Stimulated activated CD4-positive, alpha-beta T cell treated with anti-CD3 and anti-CD28 coated beads, Interleukin-1b, Interleukin-23, amount 100 ng/mL, for 4 hours (primary cell): Measurements from ENCODE around the gene IL17RE.
"Not testable (repeated sequence)": the region's sequence is repeated elsewhere in the genome, so short reads cannot be mapped to it uniquely, and the experiment has no call there.

Source experiments
- DNase-seq, 2 donors: peaks; one replicate each; pipeline ENCODE4 v3.0.0-alpha.2; 2020; ENCODE audit warnings: low read depth in 2 of 2

Gene IL17RE

GRCh38 chr3:9934235-9934621 is 31.6 kb downstream of the IL17RE start:
- no peak for DNase-seq

DNA sequence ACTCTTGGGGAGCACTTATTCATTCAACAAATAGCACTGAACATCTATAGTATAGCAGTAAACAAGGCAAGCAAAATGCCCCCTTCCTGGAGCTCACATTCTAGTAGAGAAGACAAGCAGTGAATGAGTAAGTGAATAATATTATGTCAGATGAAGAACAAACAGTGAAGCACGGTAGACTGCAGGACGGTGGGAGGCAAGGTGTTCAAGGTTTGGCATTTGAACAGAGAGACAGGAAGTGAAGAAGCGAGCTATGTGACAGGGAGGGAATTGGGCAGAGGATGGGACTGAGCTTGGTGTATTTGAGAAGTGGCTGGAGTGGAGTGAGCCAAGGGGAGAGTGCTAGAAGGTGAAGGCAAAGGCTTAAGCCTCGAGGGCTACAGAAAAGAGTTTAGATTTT is 32.3 kb downstream of the IL17RE start:
- DNase-seq, result no peak

DNA sequence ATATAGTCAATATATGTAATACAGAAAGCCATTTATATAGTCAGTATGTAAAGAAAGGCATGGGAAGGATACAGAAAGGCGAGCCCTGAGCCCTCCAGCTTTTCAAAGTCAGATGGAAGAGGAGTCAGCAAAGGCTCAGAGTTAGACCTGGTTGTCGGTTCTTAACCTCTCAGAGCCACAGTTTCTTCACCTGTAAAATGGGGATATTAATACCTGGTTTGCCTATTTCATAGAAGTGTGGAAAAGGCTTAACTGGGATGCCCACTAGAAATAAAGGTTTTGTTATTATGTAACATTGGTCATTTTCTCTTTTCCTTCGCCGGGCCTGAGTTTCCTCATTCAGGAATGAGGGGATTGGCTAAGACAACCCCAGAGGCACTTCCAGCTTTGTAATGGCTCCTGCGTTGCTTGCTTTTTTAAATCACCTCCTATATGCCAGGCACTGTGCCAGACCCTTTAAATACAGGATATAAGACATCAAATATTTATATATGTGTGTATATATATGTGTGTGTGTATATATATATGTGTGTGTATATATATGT is 33.4 kb downstream of the IL17RE start:
- DNase-seq, result no peak

DNA sequence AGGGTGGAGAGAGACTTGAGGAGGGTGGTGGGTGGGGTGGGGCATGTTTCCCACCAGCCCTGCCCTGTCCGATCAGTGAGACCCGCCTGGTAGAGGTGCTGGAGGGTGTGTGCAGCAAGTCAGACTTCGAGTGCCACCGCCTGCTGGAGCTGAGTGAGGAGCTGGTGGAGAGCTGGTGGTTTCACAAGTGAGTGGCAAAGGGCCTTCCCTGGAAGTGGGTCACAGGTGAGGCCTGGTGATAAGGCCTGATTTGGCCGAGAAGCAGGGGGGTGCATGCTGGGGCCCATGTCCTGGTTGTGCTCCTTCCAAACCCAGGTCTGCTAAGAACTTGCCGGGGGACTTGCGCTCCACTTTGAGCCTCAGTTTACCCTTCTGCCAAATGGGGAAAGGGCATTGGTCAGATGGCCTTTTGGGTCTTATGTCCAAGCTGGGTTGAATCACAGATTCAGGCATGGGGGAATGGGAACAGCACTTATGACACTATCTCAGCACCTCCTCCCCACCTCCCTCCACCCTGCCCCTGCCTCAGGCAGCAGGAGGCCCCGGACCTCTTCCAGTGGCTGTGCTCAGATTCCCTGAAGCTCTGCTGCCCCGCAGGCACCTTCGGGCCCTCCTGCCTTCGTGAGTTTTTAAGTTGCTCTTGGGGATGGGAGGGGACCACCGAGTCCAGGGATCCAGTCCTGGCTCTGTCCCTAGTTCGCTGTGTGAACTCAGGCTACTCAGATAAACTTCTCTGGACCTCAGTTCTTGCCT is 35.0 kb downstream of the IL17RE start:
- no peak for DNase-seq

DNA sequence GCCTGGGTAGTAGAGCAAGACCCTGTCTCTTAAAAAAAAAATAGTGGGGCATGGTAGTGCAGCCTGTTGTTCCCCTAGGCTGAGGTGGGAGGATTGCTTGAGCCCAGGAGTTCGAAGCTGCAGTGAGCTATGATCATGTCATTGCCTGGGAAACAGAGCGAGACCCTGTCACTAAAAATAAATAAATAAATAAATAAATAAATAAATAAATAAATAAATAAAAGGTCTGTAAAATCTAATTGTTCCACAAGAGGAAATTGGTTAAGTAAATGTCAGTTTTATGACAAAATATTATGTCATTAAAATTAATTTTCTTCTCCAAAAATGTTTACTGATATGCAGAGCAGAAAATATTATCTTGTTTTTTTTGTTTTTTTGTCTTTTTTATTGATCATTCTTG is 36.3 kb downstream of the IL17RE start:
- DNase-seq, result no peak

GRCh38 chr3:9939906-9940305 is 37.3 kb downstream of the IL17RE start:
- DNase-seq, result not testable (repeated sequence)

DNA sequence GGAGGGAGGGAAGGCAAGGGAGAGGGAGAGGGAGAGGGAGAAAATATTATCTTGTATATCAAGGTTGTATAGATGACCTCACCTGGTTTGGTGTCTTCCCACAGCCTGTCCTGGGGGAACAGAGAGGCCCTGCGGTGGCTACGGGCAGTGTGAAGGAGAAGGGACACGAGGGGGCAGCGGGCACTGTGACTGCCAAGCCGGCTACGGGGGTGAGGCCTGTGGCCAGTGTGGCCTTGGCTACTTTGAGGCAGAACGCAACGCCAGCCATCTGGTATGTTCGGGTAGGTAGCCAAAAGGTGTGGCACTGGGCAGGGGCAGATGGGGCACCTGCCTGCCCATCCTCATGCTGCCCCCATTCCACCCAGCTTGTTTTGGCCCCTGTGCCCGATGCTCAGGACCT is 38.1 kb downstream of the IL17RE start:
- no peak for DNase-seq

- no peak for DNase-seq
These were observed 39.5 kb downstream of the IL17RE start for GRCh38 chr3:9942164-9942563.

GRCh38 chr3:9942934-9943690 is 40.5 kb downstream of the IL17RE start:
- DNase-seq, result no peak

DNA sequence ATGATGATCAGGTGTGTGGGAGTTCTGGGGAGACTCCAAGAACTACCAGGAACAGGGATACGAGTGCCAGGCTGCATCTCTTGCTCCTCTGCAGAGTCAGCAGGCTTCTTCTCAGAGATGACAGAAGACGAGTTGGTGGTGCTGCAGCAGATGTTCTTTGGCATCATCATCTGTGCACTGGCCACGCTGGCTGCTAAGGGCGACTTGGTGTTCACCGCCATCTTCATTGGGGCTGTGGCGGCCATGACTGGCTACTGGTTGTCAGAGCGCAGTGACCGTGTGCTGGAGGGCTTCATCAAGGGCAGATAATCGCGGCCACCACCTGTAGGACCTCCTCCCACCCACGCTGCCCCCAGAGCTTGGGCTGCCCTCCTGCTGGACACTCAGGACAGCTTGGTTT is 41.6 kb downstream of the IL17RE start:
- no peak for DNase-seq

DNA sequence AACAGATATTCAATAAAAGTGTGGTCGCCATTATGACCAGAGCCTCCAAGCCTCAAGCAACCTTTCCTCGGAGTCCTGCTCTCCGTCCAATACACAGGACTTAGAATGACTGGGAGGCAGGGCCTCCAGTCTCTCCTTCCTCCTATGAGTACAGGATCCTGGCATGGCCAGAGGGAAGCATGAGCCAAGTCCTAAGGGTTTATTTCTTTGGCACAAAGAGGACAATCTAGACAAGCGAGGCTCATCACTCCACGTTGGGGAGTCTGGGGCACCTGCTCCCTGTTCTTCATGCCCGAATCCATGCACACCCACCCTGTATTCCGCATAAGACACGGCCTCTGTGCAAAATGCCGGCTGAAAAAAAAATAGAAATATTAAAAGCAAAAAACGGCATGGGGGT is 42.7 kb downstream of the IL17RE start:
- DNase-seq, result no peak

GRCh38 chr3:9946112-9947024 is 43.7 kb downstream of the IL17RE start:
- DNase-seq, result peak; percentile 71 to 77

DNA sequence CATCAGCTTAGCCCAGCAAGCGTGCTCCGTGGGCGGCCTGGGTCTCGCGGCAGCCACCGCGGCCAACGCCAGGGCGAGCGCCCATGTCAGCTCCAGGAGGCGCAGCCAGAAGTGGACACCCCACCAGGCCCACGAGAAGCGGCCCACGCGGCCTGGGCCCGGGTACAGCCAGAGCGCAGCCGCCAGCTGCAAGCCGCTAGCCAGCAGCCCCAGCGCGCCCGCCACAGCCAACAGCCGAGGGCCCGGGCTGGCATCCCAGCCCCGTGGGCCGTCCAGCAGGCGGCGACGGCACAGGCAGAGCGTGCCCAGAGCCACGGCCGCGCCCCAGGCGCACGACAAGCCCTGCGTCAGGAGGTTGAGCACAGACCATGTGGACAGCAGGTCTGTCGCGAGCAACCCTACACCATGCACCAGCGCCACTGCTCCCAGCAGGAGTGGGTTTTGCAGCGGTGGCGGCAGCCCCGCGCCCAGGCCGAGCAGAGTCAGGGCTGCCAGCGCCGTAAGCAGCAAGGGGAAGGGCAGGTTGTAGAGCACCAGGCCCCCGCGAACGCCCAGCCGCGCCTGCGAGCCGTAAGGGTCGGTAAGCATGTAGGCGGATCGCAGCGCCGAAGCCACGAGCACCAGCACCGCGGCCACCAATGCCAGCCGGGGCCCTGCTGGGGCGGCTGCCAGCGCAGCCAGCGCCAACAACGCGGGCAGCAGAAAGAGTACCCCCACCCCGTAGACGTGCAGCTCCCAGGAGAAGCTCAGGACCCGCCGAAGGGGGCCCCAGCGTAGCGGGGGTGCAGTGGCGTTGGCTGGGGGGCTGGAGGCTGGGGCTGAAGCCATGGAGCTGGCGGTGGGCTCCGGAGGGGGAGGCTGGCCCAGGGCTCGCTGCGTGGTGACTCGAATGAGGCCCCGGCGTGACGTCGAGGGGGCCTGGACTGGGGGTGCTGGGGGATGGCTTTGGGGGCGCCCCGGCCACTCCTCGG is 44.7 kb downstream of the IL17RE start:
- DNase-seq, result no peak

DNA sequence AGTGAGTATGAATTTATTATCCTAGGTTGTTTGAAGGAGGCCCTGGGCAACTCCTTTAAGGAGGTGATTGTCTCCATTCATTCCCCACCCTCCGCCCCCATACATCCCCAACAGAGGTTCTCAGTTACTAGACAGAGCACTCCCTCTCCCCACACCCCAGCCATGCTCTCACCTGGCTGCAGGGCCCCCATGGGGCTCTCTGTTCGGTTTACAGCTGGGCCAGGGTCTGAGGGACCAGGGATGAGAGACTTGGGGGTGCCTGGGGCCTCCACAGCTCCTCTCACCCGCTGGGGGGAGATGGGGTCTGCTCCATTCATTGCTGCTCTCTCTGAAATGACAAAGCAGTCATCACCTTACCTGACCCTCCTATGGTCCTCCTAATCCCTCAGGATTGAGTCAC is 45.9 kb downstream of the IL17RE start:
- DNase-seq, result no peak

DNA sequence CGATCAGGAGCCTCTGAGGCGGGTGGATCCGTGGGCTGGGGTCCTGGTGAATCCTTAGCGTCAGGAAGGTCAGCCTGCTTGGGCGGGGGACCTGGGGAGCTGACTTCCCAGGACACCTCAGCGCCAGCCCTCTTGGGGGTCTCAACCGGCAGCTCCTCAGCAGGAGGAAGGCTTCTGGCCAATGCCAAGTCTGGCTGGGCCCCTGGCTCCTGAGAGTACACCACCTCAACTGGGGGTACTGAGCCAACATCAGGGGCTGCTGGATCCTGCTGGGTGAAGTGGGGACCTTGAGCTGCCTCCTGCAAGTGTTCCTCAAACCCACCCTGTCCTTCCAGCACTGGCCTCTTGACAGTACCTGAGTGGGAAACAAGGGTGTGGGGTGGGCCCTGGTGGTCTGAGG is 46.5 kb downstream of the IL17RE start:
- no peak for DNase-seq

GRCh38 chr3:9949626-9950025 is 47.0 kb downstream of the IL17RE start:
- DNase-seq, result no peak

DNA sequence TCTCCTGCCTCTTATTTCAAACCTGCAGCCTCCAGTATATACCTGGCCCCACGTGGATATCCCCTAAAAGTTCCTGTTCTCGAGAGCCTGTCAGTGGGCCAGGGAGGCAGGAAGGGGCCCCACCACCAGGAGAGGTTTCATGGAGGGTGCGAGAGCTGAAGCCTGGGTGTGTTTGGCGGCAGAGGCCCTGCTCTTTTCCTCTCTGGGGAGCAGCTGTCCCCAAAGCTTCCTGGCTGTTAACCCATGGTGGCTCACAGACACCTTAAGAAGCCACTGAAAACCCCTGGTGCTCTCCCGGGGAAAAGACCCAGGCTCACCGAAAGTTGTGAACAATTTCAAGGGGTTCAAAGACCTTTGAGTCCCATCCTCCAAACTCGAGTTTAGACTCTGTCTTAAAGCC is 48.5 kb downstream of the IL17RE start:
- DNase-seq, result no peak

- no peak for DNase-seq
These were observed 48.9 kb downstream of the IL17RE start for GRCh38 chr3:9951598-9951961.

- peak; percentile 46 to 48 for DNase-seq
These were observed 49.5 kb downstream of the IL17RE start, which contains the start of gene PRRT3 for GRCh38 chr3:9951962-9952805. PRRT3 (minus strand) TSS chr3:9952408; CDS start chr3:9950115, 2,293 bp downstream.

GRCh38 chr3:9955067-9955502 is 52.4 kb downstream of the IL17RE start:
- no peak for DNase-seq
